IPS DF 4.7 (cell line): ENCODE data around the gene SLC25A48.

ENCODE experiments used
- DNase-seq: peaks from one replicate; pipeline ENCODE4 v3.0.0-alpha.2; 2013; ENCODE audit warnings: low spot score; ENCODE audit errors: extremely low read depth

Gene SLC25A48

GRCh38 chr5:135834639-135835529, at the start of gene SLC25A48:
Gene SLC25A48 (plus strand): TSS chr5:135834663. CDS start chr5:135834848, 185 bp downstream.
- no peak for DNase-seq

- no peak for DNase-seq
Observed at GRCh38 chr5:135800656-135801055, 33.8 kb upstream of the SLC25A48 start.

GRCh38 chr5:135810188-135810943, 24.1 kb upstream of the SLC25A48 start:
- DNase-seq: no peak

- DNase-seq: no peak
Observed at GRCh38 chr5:135811007-135811406, 23.5 kb upstream of the SLC25A48 start.

GRCh38 chr5:135813758-135814157, 20.7 kb upstream of the SLC25A48 start:
- DNase-seq: no peak

- DNase-seq: no peak
Observed at GRCh38 chr5:135814316-135814715, 20.1 kb upstream of the SLC25A48 start.

- DNase-seq: no peak
Observed at GRCh38 chr5:135814812-135815211, 19.7 kb upstream of the SLC25A48 start.

GRCh38 chr5:135821061-135821801, 13.2 kb upstream of the SLC25A48 start:
- DNase-seq: no peak

GRCh38 chr5:135821802-135822201, 12.7 kb upstream of the SLC25A48 start:
- DNase-seq: no peak

GRCh38 chr5:135822286-135822685, 12.2 kb upstream of the SLC25A48 start:
- no peak for DNase-seq

- DNase-seq: no peak
Observed at GRCh38 chr5:135822959-135823358, 11.5 kb upstream of the SLC25A48 start.

- DNase-seq: no peak
Observed at GRCh38 chr5:135823881-135824280, 10.6 kb upstream of the SLC25A48 start.

GRCh38 chr5:135824541-135825041, 9.9 kb upstream of the SLC25A48 start:
- DNase-seq: no peak

- no peak for DNase-seq
Observed at GRCh38 chr5:135825373-135826220, 8.9 kb upstream of the SLC25A48 start.

- DNase-seq: no peak
Observed at GRCh38 chr5:135826221-135826525, 8.3 kb upstream of the SLC25A48 start.

- no peak for DNase-seq
Observed at GRCh38 chr5:135826994-135827671, 7.3 kb upstream of the SLC25A48 start.

- no peak for DNase-seq
Observed at GRCh38 chr5:135827965-135828781, 6.3 kb upstream of the SLC25A48 start.

- DNase-seq: no peak
Observed at GRCh38 chr5:135828782-135829127, 5.7 kb upstream of the SLC25A48 start.

- DNase-seq: no peak
Observed at GRCh38 chr5:135829179-135829578, 5.3 kb upstream of the SLC25A48 start.
